ENCODE results near the gene GABBR2. TPM values are rescaled to one million over a fixed set of nuclear protein-coding genes. Genes with fewer than 3 reads are reported as not detected.

Gene GABBR2
- total and polyA plus RNA-seq, 2 of the 8 experiments (the other 6 are each of a cell fraction or from before 2014, with no cell fraction given): 0.50 to 1.2 TPM

DNA sequence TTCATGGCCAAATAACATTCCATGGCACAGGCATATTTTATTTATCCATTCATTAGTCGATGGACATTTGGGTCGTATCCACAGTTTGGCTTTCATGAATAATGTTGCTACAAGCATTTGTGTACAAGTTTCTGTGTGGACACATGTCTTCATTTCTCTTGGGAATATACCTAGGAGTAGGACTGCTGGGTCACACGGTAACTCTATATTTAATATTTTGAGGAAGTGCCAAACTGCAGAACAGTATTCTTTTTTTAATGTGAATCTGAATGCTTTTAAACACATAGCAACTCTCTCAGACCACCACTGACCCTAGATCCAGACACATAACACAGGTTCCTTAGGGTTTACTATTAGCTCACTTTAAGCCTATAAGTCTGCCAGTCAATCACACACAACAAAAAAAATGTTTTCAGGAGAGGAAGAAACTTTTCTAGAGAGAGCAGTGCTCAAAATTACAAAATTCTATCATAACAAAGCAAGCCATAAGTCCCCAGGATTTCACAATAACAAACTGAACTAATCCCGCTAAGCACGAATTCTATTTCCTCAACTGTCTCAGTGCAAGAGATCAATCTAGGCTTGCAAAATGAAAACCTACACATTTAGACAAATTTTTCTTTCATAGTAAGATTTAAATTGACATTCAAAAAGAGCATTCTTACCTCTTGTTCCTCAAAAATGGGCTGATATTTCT lies 41.8 kb upstream of the GABBR2 start:
- peaks cover 0 to 2% of the 10 kb centered on the region in 2 experiments for H4K20me1 ChIP-seq (replicated peaks in 1 of 2; ENCODE audit: control insufficient read depth in 1 of 2, insufficient read depth in 2 of 2, low read length in 2 of 2)
- no peak overlapping the region for H3K9ac ChIP-seq (replicated peaks in 1 of 4; ENCODE audit: extremely low read depth in 1 of 4, low read depth in 3 of 4, low read length in 3 of 4)
- no peaks in the 10 kb centered on the region for H3K23me2 ChIP-seq (ENCODE audit: low read depth, low read length)
- 92% methylated on average over 5 of the region's 5 CpGs; no CpG with 5 or more reads in 1 of the 2 experiments for WGBS, 2 experiments (ENCODE audit: extremely low coverage in 1 of 2, insufficient coverage in 1 of 2, insufficient read length in 1 of 2, insufficient replicate concordance in 2 of 2, low coverage in 1 of 2, low lambda C conversion rate in 2 of 2, missing lambda C conversion rate in 1 of 2)
- ChIA-PET CTCF (ENCODE audit: partially characterized antibody) (interaction anchor here (1.8 to 6.4 kb wide), 2 partner anchors 25 to 435 kb away, joined by 3 to 27 read pairs; no protein-coding TSS in a partner anchor), POLR2A (ENCODE audit: partially characterized antibody) (no interaction called here)
- no peak overlapping the region for H4K8ac ChIP-seq (ENCODE audit: extremely low read depth, insufficient read depth, low read length)
- H3K27ac ChIP-seq (ENCODE audit: low read depth, low read length): no peak overlapping the region
- no peak overlapping the region for H3K14ac ChIP-seq (ENCODE audit: insufficient read length)
- H2BK5ac ChIP-seq (ENCODE audit: low read depth, low read length): no peak overlapping the region
- no peak overlapping the region for H4K91ac ChIP-seq (replicated peaks; ENCODE audit: insufficient read length, low read length)
- H3K18ac ChIP-seq (ENCODE audit: extremely low read depth, low read length): no peak overlapping the region
- no peak overlapping the region for H4K5ac ChIP-seq (ENCODE audit: insufficient read length, low read depth, low read length)
- no peak overlapping the region for H2AFZ ChIP-seq (ENCODE audit: low read length)
- no peak overlapping the region for H3K56ac ChIP-seq (replicated peaks; ENCODE audit: insufficient read length, low read depth, low read length)
- no peak overlapping the region for H3K4me3 ChIP-seq (ENCODE audit: extremely low read depth in 1 of 4, insufficient read depth in 2 of 4, low read depth in 3 of 4, low read length in 4 of 4)
- no peak overlapping the region for H2BK15ac ChIP-seq (ENCODE audit: low read length)
- H2BK120ac ChIP-seq (replicated peaks; ENCODE audit: low read depth, low read length): no peak overlapping the region
- H3K4me2 ChIP-seq (ENCODE audit: insufficient read depth in 1 of 2, low read depth in 2 of 2, low read length in 2 of 2): no peak overlapping the region
- no peaks in the 10 kb centered on the region for H3K79me2 ChIP-seq (ENCODE audit: control insufficient read depth in 1 of 2, insufficient read depth in 2 of 2, low read length in 2 of 2)
- H3K36me3 ChIP-seq (ENCODE audit: control insufficient read depth in 2 of 4, insufficient read depth in 4 of 4, low read length in 3 of 4): peaks cover 5 to 38% (median 27%) of the 10 kb centered on the region in 4 experiments; a peak in 7 of 8 replicates
- H3K9me3 ChIP-seq (ENCODE audit: insufficient read depth in 2 of 2, low read depth in 1 of 2, low read length in 1 of 2): no peaks in the 10 kb centered on the region
- H3K23ac ChIP-seq (ENCODE audit: insufficient read length): no peak overlapping the region
- no peak for DNase-seq (ENCODE audit: low read depth in 1 of 2, low spot score in 2 of 2)
- no peaks in the 10 kb centered on the region for H3K79me1 ChIP-seq (ENCODE audit: low read depth, low read length)
- H2BK20ac ChIP-seq (ENCODE audit: low read length): no peak overlapping the region
- no peak overlapping the region for H2BK12ac ChIP-seq (ENCODE audit: low read depth, low read length)
- no peaks in the 10 kb centered on the region for H3K27me3 ChIP-seq (replicated peaks in 1 of 4; ENCODE audit: control insufficient read depth in 3 of 4, extremely low read depth in 1 of 4, insufficient read depth in 3 of 4, low read length in 3 of 4)
- no peak overlapping the region for H3K4ac ChIP-seq (replicated peaks; ENCODE audit: insufficient read length, low read depth, low read length)
- H2AK5ac ChIP-seq (ENCODE audit: low read depth, low read length): no peak overlapping the region
- no peaks in the 10 kb centered on the region for H3K4me1 ChIP-seq (replicated peaks in 1 of 4; ENCODE audit: control insufficient read depth in 3 of 4, insufficient read depth in 4 of 4, low read length in 3 of 4)
- FAIRE-seq: no peak
- TF ChIP-seq EP300 (IDR thresholded peaks at IDR 0.05; ENCODE audit: borderline replicate concordance in 1 of 2, low read depth in 2 of 2, low read length in 2 of 2) (no peak), POLR2AphosphoS5 (IDR thresholded peaks at IDR 0.05; ENCODE audit: low read depth, low read length) (no peak), TEAD4 (IDR thresholded peaks at IDR 0.05; ENCODE audit: low read depth, low read length) (no peak), CBX5 (IDR thresholded peaks at IDR 0.05; ENCODE audit: low read depth, low read length) (no peak), CTCF (IDR thresholded peaks at IDR 0.05; ENCODE audit: control extremely low read depth in 1 of 3, insufficient read depth in 1 of 3, low read depth in 1 of 3, low read length in 3 of 3) (no peak), SIX5 (IDR thresholded peaks at IDR 0.05; ENCODE audit: low read depth, low read length) (no peak), SRF (IDR thresholded peaks at IDR 0.05; ENCODE audit: low read depth, low read length) (no peak), USF2 (IDR thresholded peaks at IDR 0.05; ENCODE audit: low read length) (no peak)
- TF ChIP-seq, protein P1, sequence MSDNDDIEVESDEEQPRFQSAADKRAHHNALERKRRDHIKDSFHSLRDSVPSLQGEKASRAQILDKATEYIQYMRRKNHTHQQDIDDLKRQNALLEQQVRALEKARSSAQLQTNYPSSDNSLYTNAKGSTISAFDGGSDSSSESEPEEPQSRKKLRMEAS (IDR thresholded peaks at IDR 0.05): no peak

Measured in H1 (cell line).